Mucosa of descending colon (tissue), 3 donors: ENCODE data around the gene EFHC1. TPM values are rescaled to one million over a fixed set of nuclear protein-coding genes. Genes with fewer than 3 reads are reported as not detected.
A peak's percentile ranks its signal among the peaks of the same experiment; 100 is the strongest.

Source experiments
- ATAC-seq: fragments of 200-7000 bp; cut with Tn5 transposase; one replicate; pipeline ENCODE4 v1.9.1; 2020; ENCODE audit warnings: mild to moderate bottlenecking, moderate library complexity
- DNase-seq, 3 donors: peaks; one replicate each; pipeline ENCODE4 v3.0.0-alpha.2; 2020
- H3K36me3 ChIP-seq: fragments of 200-600 bp; one replicate; pipeline ENCODE4 v1.8.0; 2021; ENCODE audit warnings: low read depth, mild to moderate bottlenecking
- H3K4me1 ChIP-seq: fragments of 200-600 bp; one replicate; pipeline ENCODE4 v1.8.0; 2021; ENCODE audit warnings: low read depth, mild to moderate bottlenecking
- H3K4me3 ChIP-seq: fragments of 200-600 bp; one replicate; pipeline ENCODE4 v1.8.0; 2021; ENCODE audit warnings: mild to moderate bottlenecking
- H3K9me3 ChIP-seq: fragments of 200-600 bp; one replicate; pipeline ENCODE4 v1.8.0; 2021; ENCODE audit warnings: mild to moderate bottlenecking
- CTCF ChIP-seq: fragments of 200-600 bp; IDR thresholded peaks from one replicate; pipeline ENCODE4 v1.8.0; 2022; ENCODE audit warnings: antibody characterized with exemption, mild to moderate bottlenecking
- intact Hi-C, 2 donors: fragments of 100-400 bp; cut with DNase I in 1 of 2; cut with micrococcal nuclease in 1 of 2; formaldehyde crosslinking; loops; one replicate each; pipeline versions ENCODE4 v1.11.0 to v1.11.1; 2022; cut with DNase I, micrococcal nuclease
- total RNA-seq, 3 donors: library from RNA; stranded (reverse); fragmentation: NEBNext Ultra II Directional in 2 of 3; extraction: Animal tissue kit (Norgen Biotek cat#: 25700) in 2 of 3; gene quantifications; one replicate each; pipeline versions ENCODE4 v1.2.1 to v1.2.4, GENCODE V29; 2021 to 2023
- donor health status: DM: no; HTN: no; CAD: no; lungs with moderate emphysema.
- donor health status: DM: no; HTN: no; CAD: no.
- donor health status: DM: no; HTN: yes; CAD: no.

EFHC1 gene
- total RNA-seq, 3 donors from 2014 or later, result 10.8 to 22.2 (median 20.5) TPM

DNA sequence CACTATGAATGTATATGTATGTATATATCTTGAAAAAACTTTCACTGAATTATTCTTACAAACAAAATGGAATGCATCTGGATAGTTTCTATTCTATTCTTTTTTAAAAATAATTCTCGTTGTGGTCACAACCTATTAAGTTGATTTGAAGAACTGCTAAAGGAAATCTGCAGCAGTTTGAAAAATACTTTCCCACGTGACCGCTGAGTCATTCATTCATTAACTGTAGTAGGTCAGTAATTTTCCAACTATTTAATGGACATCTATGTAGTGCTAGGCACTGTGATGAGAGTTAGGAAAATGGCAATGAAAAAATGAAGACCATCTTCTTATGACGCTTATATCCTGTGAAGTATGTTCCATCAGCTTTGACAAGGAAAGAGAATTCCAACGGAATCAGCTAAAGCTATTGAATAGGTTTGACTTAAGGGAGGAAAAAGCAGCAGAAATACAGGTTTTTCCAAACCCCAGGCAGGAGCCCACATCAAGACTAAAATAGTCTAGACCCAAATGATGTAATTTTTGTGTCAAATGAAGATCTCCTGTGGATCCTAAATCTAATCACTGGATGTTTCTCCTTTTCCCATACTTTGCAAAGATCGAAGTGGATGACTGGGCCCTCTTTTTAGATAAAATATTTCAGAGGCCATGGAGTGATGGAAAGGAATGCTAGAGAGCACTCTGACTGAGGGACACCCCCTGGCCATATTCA lies 4.1 kb upstream of the EFHC1 start:
- no peak overlapping the region for H3K4me3 ChIP-seq
- no peak for DNase-seq
- no peak for TF ChIP-seq CTCF
- H3K4me1 ChIP-seq, result no peaks in the 10 kb centered on the region
- H3K9me3 ChIP-seq, result no peaks in the 10 kb centered on the region
- intact Hi-C loops, result loop anchor here (2.0 to 10.0 kb wide), 4 partner anchors 159 to 247 kb away; partner anchors contain the start of gene TRAM2 (in 1 of the 2)
- no peak for ATAC-seq
- H3K36me3 ChIP-seq, result no peaks in the 10 kb centered on the region

DNA sequence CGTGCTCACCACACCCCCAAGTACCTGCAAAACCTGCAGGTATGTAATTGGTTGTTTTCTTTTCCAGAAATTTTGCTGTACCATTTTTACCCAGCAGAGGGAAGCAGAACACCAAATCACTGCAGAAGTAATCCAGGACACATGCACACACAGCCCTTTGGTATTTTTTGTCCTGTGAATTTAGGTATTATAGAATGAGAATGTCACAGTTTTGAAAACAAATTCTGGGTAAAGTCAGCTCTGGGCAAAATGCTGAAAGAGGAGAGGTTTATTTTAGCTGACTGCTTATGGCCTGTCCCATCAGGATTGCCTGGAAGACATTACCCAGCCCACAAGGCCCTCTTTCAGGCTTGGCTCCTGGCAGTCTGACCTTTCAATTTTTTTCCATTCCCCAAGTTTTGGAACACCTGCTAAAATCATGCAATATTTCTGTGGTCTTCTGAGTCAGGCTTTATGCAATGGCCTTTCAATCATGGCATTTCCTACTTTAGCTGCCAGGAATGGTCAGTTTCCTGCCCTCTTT lies 3.5 kb upstream of the EFHC1 start:
- no peaks in the 10 kb centered on the region for H3K4me1 ChIP-seq
- no peak overlapping the region for H3K4me3 ChIP-seq
- ATAC-seq, result peak; percentile 26
- DNase-seq, result peak in 1 of 3 donors; percentile 81
- peak; percentile 82 for TF ChIP-seq CTCF
- intact Hi-C loops, result loop anchor here (2.0 to 10.0 kb wide), 4 partner anchors 158 to 246 kb away; partner anchors contain the start of gene TRAM2 (in 1 of the 2)
- H3K36me3 ChIP-seq, result no peaks in the 10 kb centered on the region
- no peaks in the 10 kb centered on the region for H3K9me3 ChIP-seq

GRCh38 chr6:52417675-52418111 lies 2.4 kb upstream of the EFHC1 start:
- Histone ChIP-seq H3K9me3 (no peaks in the 10 kb centered on the region), H3K4me1 (no peaks in the 10 kb centered on the region), H3K36me3 (no peaks in the 10 kb centered on the region), H3K4me3 (no peak overlapping the region)
- intact Hi-C loops, result loop anchor here (2.0 to 10.0 kb wide), 4 partner anchors 157 to 245 kb away; partner anchors contain the start of gene TRAM2 (in 1 of the 2)
- no peak for TF ChIP-seq CTCF
- ATAC-seq (no peak), DNase-seq (no peak)

DNA sequence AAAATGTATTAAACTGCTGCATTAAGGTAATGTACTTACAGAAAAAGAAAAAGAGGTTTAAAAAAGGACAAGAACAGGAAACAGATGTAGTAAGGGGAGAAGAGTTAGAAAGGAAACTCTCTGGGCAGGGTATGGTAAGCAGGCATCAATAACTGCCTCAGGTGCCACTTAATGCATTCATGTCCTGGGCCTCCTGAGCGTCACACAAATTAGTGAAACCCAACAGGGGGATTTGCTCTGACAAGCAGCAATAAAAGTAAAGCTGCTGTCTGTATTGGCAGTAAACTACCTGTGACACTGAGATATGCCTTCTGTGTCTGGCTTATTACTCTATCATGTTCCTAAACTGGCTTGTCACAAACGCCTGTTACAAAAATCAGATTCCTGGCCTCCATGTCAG lies 1.5 kb upstream of the EFHC1 start:
- Histone ChIP-seq H3K4me3 (no peak overlapping the region), H3K4me1 (no peaks in the 10 kb centered on the region), H3K36me3 (no peaks in the 10 kb centered on the region), H3K9me3 (no peaks in the 10 kb centered on the region)
- TF ChIP-seq CTCF, result no peak
- no peak for DNase-seq
- no peak for ATAC-seq
- intact Hi-C loops, result loop anchor here (5.0 to 10.0 kb wide), 3 partner anchors 156 to 244 kb away; partner anchors contain the start of gene TRAM2 (in 1 of the 2)

DNA sequence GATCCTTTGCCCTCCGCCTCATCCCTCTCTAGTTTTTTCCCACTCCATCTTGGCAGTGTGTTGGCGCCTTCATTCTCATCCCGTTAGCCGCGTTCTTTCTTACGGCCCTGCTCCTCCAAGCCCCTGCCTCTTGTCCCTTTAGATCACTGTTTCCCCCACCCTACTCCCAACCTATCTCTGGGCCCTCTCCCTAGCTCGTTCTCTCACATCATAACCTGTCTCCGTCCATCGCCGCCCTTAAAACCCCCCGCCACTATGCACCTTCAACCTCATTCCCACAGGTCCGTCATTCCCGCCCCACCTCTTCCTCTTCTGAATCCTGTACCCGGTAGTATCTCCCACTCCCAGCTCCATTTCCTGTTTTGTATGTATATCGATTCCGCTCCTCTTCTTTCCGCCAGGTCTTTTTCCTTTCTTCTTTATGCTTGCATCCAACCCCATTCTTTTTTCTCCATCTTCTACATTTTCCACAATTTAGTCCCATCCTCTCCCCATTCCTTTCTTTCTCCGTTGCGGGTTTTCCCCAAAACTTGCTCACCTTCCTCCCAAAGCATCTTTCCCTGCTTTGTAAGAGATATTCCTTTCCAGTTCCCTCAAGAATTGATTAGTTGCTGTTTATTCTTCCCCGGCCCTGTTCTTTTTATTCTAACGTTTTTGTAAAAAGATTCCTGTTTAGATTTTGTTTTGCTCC lies 671 bp downstream of the EFHC1 start:
- H3K9me3 ChIP-seq, result no peaks in the 10 kb centered on the region
- TF ChIP-seq CTCF, result no peak
- intact Hi-C loops, result no loop called here
- peak in 2 of 3 donors; percentile 39 to 43 for DNase-seq
- H3K36me3 ChIP-seq, result no peaks in the 10 kb centered on the region
- H3K4me1 ChIP-seq, result no peaks in the 10 kb centered on the region
- ATAC-seq, result peak; percentile 11
- peak overlapping the region; percentile 27 for H3K4me3 ChIP-seq
